Measurements from ENCODE around the gene SLC25A38.
"Not testable (repeated sequence)": the region's sequence is repeated elsewhere in the genome, so short reads cannot be mapped to it uniquely, and the experiment has no call there.

The SLC25A38 gene

DNA sequence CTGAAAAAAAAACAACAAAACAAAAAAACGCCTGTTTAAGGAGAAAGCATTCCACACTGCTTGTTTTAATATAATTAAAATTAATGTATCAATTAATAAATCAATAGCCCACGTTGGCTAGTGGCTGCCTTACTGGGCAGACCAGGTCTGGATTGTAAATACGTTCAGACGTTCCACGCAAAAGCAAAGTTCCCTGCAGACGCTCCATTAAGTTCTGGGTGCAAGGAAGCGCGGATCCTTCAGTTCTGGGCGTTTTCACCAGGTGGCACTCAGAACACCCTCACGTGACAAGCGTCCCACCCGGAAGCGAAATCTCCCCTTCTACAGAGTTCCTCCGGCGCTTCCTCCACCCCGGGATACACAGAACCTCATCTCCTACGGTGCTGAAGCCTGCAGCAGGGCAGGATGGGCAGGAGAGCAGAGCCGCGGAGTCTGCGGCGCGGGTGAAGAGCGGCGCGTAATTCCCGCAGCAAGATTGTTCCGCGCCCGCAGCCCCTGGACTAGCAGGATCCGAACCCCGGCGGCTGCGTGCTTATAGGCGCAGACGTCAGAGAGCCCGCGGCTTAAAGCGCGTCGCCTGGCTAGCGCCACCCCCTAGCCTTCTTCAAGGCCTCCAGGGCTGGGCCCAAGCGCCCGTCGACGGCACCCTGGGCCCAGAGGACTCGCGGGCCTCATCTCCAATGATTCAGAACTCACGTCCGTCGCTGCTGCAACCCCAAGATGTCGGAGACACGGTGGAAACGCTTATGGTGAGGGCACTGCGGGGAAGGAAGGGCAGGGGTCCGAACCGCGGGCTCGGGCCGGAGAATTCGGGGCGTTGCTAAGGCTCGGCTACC is at the start of gene SLC25A38:
Gene SLC25A38 (plus strand): TSS at position 326 of the 836 bp plus-strand sequence. CDS start 355 bp downstream, at position 681.
- no peak for DNase-seq

DNA sequence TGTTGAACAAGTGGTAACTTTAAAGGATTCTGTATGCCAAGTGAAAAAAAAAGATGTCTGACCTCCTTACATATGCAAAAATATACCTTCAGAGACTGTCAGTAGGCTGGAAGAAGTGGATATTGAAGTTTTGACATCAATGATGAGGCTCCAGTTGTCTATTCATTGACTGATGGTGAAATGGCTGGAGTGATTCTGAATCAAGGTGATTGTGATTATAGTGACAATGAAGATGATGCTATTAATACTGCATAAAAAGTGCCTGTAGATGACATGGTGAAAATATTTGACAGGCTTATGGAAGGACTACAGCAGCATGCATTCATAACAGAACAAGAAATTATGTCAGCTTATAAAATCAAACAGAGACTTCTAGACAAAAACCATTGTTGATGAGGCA is 49.6 kb upstream of the SLC25A38 start:
- DNase-seq, result no peak

- no peak for DNase-seq
These were observed 49.0 kb upstream of the SLC25A38 start for GRCh38 chr3:39334205-39334604.

DNA sequence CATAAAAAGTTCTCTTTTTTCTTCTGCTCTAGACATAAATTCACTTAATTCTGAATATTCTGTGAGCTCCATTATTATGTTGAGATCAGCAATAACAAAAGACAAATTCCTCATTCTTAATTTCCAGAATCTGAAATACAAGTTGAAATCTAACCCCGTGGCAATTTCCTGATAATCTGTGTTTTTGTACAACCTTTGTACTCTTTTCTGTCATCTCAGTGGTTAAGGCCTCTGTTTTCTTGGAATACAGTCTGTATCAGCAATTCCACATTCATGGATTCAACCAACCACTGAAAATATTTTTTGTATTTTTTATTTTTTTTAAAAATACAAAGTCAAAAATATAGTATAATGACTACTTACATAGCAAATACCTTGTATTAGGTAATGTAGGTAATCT is 45.0 kb upstream of the SLC25A38 start:
- DNase-seq, result no peak

- no peak for DNase-seq
These were observed 44.1 kb upstream of the SLC25A38 start for GRCh38 chr3:39339086-39339485.

DNA sequence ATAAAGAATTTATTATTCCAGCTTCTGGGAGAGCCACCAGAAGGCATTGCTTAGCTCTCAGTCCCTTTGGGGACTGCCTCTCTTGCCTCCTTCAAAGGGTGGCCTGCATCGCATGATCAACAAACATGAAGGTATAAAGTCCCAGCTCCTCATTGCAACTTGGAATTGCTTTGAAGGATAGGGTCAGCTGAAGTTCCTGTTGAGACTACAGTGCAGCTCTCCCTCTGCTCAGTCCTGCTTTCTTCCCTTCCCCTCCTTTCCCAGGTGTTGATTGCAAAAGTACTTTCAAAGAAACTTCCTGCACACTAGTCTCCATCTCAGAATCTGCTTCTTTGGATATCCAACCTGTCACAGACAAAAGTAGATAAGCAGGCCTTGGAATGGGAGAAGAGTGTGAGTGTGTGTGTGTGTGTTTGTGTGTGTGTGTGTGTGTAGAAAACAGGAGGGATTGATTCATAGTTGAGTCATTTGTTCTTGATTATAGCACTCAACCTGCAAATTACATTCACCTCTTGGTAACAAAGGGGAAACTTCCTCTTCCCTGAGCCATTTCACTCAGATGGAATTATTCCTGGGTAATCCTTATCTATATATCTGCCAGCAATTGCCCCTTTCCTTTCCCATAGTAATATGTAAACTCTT is 40.0 kb upstream of the SLC25A38 start:
- no peak for DNase-seq

DNA sequence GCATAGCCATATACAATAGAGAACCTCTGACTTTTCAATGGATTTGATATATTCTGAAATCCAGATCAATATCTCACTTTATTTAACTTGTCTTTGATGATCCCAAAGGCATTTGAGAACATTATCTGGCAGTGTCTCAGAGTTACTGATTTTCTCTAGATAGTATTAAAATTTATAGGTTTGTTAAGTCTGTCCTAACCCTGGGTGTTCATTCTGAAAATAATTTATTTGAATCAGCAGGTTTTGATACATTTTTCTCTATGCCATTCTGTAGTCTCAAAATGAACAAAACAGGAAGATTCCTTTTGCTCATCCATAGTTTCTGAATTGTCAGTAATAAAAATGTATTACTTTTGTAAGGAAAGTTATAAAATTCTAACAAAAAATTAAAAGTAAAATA is 39.4 kb upstream of the SLC25A38 start:
- no peak for DNase-seq

GRCh38 chr3:39344746-39345344 is 38.3 kb upstream of the SLC25A38 start:
- no peak for DNase-seq

- no peak for DNase-seq
These were observed 36.2 kb upstream of the SLC25A38 start for GRCh38 chr3:39346785-39347585.

DNA sequence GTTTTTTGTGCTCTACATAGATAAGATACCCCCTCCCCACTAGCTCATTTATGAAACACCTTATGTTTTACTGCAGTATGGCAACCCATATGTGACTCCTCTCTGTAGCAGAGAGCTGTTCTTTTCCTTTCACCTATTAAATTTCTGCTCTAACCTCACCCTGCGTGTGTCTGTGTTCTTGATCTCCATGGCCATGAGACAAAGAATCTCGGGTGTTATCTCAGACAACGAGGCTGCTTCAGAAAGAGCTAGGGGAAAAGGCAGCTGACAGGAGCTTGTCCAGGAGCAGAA is 35.6 kb upstream of the SLC25A38 start:
- DNase-seq, result no peak

DNA sequence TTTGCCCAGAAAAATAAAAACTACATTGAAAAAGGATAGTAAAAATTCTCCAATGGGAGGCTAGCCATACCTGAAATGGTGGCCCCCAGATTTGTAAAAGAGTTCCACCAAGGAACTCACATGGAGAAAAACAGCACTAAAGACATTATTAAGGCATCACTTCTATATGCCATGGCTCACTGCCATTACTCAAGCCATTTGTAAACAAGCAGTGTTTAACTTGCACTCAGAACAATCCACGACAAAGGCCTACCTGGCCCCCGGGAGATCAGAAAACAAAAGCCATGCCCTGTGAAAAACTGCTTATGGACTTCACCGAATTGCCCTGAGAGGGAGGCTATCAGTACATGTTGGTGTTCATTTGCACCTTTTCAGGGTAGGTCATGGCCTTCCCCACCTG is 34.1 kb upstream of the SLC25A38 start:
- no peak for DNase-seq

DNA sequence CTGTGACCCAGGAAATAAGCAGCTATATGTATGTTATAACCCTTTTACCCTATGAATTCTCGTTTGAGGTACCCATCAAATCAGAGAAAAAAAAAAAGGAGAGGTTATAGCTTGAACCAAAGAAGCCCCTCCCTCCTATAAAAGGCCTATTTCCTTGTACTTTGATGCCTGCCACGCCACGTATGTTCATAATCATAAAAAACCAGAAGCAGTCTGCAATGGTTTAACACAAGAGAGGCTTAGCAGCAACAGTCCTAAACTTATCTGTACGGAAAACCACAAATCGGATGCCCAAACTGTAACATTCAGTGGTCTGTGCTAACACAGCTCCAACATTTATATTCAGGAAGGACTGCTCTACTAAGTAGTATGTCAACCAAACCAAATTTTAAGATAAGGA is 32.5 kb upstream of the SLC25A38 start:
- DNase-seq, result no peak

DNA sequence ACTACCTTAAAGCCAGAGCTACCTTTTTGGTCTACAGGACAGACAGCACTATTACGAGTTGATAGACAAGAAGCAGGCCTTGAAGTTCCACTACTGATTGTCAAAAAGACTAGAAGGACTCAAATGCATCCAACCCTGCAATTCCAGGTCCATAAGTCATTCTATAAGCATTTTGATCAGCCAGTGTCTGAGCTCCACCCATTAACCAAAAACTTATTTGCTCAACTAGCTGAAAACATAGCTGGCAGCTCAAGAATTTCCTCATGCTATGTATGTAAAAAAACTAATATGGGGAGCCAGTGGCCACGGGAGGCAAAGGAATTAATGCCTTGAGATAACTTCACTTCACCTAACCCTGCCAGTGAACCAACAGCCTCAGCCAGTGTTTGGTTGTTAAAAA is 32.0 kb upstream of the SLC25A38 start:
- not testable (repeated sequence) for DNase-seq

GRCh38 chr3:39353168-39353927 is 29.8 kb upstream of the SLC25A38 start:
- not testable (repeated sequence) for DNase-seq

DNA sequence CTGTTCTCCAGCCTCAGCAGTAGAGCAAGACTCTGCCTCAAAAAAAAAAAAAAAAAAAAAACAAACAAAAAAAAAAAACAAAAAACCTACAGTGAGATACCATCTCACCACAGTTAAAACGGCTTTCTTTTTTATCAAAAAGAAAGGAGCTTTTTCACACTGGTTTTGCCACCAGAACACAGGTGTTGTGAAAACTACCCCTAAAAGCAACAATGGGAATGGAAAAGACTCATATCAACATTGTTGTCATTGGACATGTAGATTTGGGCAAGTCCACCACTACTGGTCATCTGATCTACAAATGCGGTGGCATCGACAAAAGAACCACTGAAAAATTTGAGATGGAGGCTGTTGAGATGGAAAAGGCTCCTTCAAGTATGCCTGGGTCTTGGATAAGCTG is 24.8 kb upstream of the SLC25A38 start:
- no peak for DNase-seq

- DNase-seq, result no peak
These were observed 21.8 kb upstream of the SLC25A38 start for GRCh38 chr3:39361252-39361927.

DNA sequence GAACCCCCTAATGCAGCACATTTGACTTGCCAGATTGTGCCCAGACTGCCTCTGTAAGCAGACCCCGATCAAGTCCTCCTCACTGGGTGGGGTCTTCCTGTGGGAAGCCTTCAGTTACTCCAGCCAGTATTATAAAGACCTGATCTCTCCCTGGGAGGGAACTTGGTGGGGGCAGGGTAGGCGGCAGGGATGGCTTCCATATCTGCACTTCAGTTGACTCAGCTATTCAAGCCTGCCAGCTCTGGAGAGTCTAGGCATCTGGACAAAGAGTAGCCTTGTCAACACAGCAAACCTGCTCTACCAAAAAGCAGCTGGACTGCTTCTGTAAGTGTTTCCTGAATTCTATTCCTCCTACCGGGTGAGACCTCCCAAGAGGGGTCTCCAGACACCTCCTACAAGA is 21.0 kb upstream of the SLC25A38 start:
- DNase-seq, result no peak

GRCh38 chr3:39362812-39363211 is 20.4 kb upstream of the SLC25A38 start:
- DNase-seq, result no peak

- DNase-seq, result not testable (repeated sequence)
These were observed 12.7 kb upstream of the SLC25A38 start for GRCh38 chr3:39370450-39370849.

DNA sequence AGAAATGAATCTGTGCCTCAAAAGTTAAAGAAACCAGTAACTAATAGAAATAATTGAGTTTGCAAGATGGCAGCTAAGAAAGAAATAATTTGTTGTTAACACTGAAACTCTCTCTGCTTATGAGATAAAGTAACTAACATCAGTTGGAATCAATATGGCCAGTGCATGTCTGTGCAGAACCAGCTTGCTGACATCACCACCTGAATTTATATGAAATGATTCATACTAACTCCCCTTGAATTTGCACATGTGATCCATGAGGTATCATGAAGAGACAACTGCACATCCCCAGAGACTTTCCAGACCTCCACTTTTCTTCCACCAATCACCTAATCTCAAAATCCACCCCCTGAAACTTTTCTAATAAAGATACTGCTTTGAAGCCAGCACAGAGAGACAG is 10.3 kb upstream of the SLC25A38 start:
- DNase-seq, result no peak

DNA sequence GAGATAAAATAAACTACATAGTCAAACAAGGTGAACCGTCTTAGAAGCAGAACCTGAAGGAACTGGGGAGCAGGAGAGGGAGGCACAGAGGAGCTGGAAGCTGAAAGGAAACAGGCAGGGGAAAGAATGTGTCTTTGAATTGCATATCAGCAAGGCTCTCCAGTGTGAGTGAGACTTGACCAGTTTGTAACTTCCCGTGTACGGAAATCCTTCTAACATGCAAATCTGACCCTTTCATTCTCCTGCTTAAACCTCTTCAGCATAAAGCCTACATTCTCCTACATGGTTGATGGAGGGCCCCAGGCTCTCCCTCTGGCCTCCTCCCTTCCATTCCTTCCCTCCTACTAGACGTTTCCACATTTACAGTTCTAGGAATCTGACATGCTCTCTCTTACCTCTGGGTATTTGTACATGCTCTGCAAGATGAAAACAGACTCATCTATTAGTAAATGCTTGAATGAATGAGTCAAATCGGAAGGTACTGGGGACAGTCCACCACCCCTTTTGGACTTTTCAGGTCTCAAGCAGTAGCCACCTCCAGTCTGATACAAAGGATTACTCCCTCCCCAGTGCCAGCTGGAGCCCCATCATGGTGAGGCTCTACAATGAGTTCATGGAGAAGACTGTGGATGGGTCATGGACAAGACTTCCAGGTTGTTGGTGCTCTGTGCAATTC is 6.1 kb upstream of the SLC25A38 start:
- no peak for DNase-seq
